Small intestine (tissue), 7 donors: ENCODE measurements around the gene KCNH6. TPM values are rescaled to one million over a fixed set of nuclear protein-coding genes. Genes with fewer than 3 reads are reported as not detected.

Experiments
- DNase-seq, 2 donors: peaks; one replicate each; pipeline versions ENCODE4 v3.0.0 to v3.0.0-alpha.2; 2013
- FAIRE-seq: peaks from 2 replicates; lab custom pipeline; 2012; peaks lifted over from hg19 to GRCh38; lab: Jason Lieb, UNC
- H3K27ac ChIP-seq, 3 donors: one replicate each; pipeline ENCODE4 v1.5.1; 2013; ENCODE audit warnings: low read length in 2 of 3, mild to moderate bottlenecking in 2 of 3, control low read depth in 1 of 3, inconsistent platforms in 1 of 3, low read depth in 1 of 3, moderate library complexity in 1 of 3
- H3K27me3 ChIP-seq, 3 donors: one replicate each; pipeline ENCODE4 v1.6.1; 2013; ENCODE audit warnings: low read length in 3 of 3, inconsistent platforms in 1 of 3; ENCODE audit not compliant: control insufficient read depth in 3 of 3, insufficient read depth in 3 of 3
- H3K36me3 ChIP-seq, 3 donors: one replicate each; pipeline ENCODE4 v1.6.1; 2013; ENCODE audit warnings: low read length in 3 of 3, inconsistent platforms in 1 of 3, low read depth in 1 of 3, mild to moderate bottlenecking in 1 of 3, moderate library complexity in 1 of 3; ENCODE audit not compliant: control insufficient read depth in 3 of 3, insufficient read depth in 2 of 3
- H3K4me1 ChIP-seq, 3 donors: one replicate each; pipeline ENCODE4 v1.6.1; 2013; ENCODE audit warnings: low read length in 2 of 3, inconsistent platforms in 1 of 3, low read depth in 1 of 3, mild to moderate bottlenecking in 1 of 3, moderate library complexity in 1 of 3; ENCODE audit not compliant: control insufficient read depth in 3 of 3, insufficient read depth in 2 of 3
- H3K4me3 ChIP-seq, 3 donors: one replicate each; pipeline ENCODE4 v1.5.1; 2013; ENCODE audit warnings: low read length in 3 of 3, control low read depth in 1 of 3, inconsistent platforms in 1 of 3, low read depth in 1 of 3, mild to moderate bottlenecking in 1 of 3, moderate library complexity in 1 of 3
- H3K9me3 ChIP-seq, 2 donors: one replicate each; pipeline ENCODE4 v1.6.1; 2013; ENCODE audit warnings: low read depth in 1 of 2, low read length in 1 of 2; ENCODE audit not compliant: control insufficient read depth in 2 of 2, insufficient read depth in 1 of 2
- WGBS, 3 donors: extraction: QIAGEN DNeasy Blood & Tissue Kit; methylation state at CpG; one replicate each; pipeline ENCODE4 v1.1.7; 2013; 5-methylcytosine and 5-hydroxymethylcytosine counted together
- polyA plus RNA-seq, 4 donors: library from polyadenylated mRNA; stranded (reverse) in 3 of 4; unstranded in 1 of 4; fragments of 200-250 nt in 3 of 4; fragments of 120-200 nt in 1 of 4; gene quantifications; one replicate each; pipeline versions ENCODE4 v1.2.1 to v1.2.3, GENCODE V29; 2013
- donor health status: healthy with polysubstance abuse.
- donor health status: control.
- donor health status: control.
- donor health status: Bipolar disorder and iron deficiency.
- donor health status: healthy.

The KCNH6 gene
- polyA plus RNA-seq, 4 donors: 0.43 to 8.0 (median 0.76) TPM

DNA sequence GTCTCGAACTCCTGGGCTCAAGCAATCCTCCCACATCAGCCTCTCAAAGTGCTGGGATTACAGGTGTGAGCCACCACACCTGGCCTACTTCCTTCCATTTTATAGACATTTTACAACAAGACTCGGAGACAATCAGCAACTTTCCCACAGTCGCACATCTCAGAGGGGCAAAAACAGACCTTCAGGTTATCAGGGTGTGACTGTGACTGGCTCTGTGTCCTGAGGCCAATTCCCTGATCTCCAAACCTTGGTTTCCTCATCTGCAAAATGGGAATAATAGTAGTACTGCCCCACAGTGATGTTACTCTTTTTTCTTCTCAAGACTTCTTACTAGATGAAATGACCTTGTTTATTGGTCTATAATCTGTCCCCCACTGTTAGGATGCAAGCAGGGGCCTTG is 10.8 kb upstream of the KCNH6 start:
- no peak for DNase-seq
- Histone ChIP-seq H3K4me1 (peaks cover 0 to 4% (median 2%) of the 10 kb centered on the region in 3 donors), H3K9me3 (no peaks in the 10 kb centered on the region), H3K4me3 (no peak overlapping the region), H3K27ac (peak overlapping the region in 1 of 3 donors; percentile 27), H3K36me3 (no peaks in the 10 kb centered on the region), H3K27me3 (no peaks in the 10 kb centered on the region)
- no peak for FAIRE-seq
- 76 to 86% (median 80%) methylated on average over 3 of the region's 3 CpGs for WGBS, 3 donors

DNA sequence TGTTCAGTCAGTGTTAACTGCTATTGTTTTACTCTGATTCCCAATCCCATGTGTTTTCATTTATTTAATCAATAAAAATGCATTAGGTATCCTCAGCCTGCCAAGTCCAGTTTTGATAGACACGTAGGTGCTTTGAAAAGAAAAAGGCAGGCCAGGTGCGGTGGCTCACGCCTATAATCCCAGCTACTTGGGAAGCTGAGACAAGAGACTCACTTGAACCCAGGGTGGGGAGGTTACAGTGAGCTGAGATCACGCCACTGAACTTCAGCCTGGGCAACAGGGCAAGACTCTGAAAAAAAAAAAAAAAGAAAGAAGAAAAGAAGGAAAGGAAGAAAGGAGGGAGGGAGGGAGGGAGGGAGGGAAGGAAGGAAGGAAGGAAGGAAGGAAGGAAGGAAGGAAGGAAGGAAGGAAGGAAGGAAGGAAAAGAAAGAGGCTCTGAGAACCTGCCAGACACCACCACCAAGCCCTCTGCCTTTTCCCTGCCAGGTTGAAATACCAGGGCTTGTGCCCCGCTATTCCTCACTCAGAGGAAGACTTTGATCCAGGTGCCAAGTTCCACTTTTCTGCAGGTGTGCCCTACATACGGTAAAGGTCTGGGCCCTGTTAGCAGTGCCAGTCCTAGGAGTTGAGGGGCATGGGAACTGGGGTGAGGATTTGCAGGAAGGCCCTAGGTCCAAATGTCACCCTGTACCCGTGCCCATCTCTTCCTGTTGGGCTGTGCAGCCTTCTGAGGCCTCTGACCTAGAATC is 10.1 kb upstream of the KCNH6 start:
- 13 to 60% (median 26%) methylated on average over 7 of the region's 7 CpGs for WGBS, 3 donors
- peaks cover 0 to 11% (median 8%) of the 10 kb centered on the region in 3 donors for H3K4me1 ChIP-seq
- FAIRE-seq: no peak
- peak in 1 of 2 donors; percentile 82 for DNase-seq
- H3K36me3 ChIP-seq: no peaks in the 10 kb centered on the region
- no peak overlapping the region for H3K4me3 ChIP-seq
- H3K27me3 ChIP-seq: no peaks in the 10 kb centered on the region
- H3K27ac ChIP-seq: peak overlapping the region in 1 of 3 donors; percentile 27
- H3K9me3 ChIP-seq: no peaks in the 10 kb centered on the region

DNA sequence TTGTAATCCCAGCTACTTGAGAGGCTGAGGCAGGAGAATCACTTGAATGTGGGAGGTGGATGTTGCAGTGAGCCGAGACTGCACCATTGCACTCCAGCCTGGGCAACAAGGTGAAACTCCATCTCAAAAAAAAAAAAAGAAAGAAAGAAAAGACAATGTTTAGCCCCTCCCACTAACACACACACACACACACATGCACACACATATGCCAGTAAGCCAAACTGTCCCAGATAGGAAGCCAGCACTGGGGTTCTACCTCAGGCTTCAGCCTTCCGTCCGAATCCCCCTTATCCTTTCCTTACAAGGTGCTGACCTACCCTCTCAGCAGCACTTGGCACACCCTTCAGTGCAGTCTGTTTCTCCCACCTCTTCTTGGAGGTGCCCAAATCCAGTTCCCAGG is 8.7 kb upstream of the KCNH6 start:
- Histone ChIP-seq H3K27me3 (no peaks in the 10 kb centered on the region), H3K9me3 (no peaks in the 10 kb centered on the region), H3K4me1 (peaks cover 0 to 25% (median 17%) of the 10 kb centered on the region in 3 donors), H3K36me3 (no peaks in the 10 kb centered on the region), H3K27ac (no peak overlapping the region), H3K4me3 (no peak overlapping the region)
- FAIRE-seq: no peak
- WGBS, 3 donors: 66 to 83% (median 82%) methylated on average over 3 of the region's 3 CpGs
- DNase-seq: no peak

DNA sequence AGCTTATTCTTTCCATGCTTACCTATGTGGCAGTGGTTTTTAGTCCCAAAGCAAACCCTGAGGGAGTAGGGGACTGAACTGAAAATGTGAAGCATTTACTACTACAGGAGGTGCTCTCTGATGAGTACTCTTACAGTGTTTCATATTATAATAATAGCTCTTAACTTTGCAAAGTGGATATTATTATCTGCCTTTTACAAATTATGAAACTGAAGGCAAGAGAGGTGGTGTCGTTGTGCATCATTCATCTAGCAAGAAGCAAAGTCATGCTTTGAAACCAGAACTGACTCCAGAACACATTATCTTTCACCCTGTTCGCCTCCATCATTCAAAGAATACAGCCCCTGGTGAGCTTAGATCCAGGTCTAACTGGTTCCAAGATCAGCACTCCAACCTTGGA is 8.2 kb upstream of the KCNH6 start:
- DNase-seq (no peak), FAIRE-seq (no peak)
- 61 to 85% (median 74%) methylated on average over 2 of the region's 2 CpGs for WGBS, 3 donors

DNA sequence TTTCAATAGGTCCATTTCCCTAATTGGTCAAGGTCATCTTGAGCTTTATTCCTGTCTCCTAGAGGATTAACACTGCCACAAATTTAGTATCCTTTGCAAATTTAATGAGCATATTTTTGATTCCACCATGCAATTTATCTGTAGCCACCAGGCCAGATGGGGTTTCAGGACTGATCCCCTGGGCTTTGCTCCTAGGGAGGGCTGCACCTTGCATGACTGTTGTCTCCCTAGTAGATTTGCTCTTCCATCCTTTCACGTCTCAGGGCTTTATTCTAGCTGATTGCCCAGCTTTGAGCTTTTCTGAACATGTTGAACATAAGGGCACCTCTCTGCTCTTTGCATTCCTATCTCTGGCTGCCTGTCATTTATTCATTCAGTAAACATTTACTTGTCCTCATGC is 7.7 kb upstream of the KCNH6 start:
- no peak for DNase-seq
- WGBS, 3 donors: 45 to 83% (median 72%) methylated on average over 1 of the region's 1 CpG
- no peak for FAIRE-seq
- H3K4me3 ChIP-seq: no peak overlapping the region
- peaks cover 0 to 35% (median 23%) of the 10 kb centered on the region in 3 donors for H3K4me1 ChIP-seq
- H3K27me3 ChIP-seq: no peaks in the 10 kb centered on the region
- no peaks in the 10 kb centered on the region for H3K9me3 ChIP-seq
- no peak overlapping the region for H3K27ac ChIP-seq
- H3K36me3 ChIP-seq: no peaks in the 10 kb centered on the region

More for the DNA sequence above, 8.2 kb upstream of the KCNH6 start:
- H3K9me3 ChIP-seq: no peaks in the 10 kb centered on the region
- no peak overlapping the region for H3K27ac ChIP-seq
- no peak overlapping the region for H3K4me3 ChIP-seq
- no peaks in the 10 kb centered on the region for H3K27me3 ChIP-seq
- no peaks in the 10 kb centered on the region for H3K36me3 ChIP-seq
- H3K4me1 ChIP-seq: peaks cover 0 to 30% (median 22%) of the 10 kb centered on the region in 3 donors

DNA sequence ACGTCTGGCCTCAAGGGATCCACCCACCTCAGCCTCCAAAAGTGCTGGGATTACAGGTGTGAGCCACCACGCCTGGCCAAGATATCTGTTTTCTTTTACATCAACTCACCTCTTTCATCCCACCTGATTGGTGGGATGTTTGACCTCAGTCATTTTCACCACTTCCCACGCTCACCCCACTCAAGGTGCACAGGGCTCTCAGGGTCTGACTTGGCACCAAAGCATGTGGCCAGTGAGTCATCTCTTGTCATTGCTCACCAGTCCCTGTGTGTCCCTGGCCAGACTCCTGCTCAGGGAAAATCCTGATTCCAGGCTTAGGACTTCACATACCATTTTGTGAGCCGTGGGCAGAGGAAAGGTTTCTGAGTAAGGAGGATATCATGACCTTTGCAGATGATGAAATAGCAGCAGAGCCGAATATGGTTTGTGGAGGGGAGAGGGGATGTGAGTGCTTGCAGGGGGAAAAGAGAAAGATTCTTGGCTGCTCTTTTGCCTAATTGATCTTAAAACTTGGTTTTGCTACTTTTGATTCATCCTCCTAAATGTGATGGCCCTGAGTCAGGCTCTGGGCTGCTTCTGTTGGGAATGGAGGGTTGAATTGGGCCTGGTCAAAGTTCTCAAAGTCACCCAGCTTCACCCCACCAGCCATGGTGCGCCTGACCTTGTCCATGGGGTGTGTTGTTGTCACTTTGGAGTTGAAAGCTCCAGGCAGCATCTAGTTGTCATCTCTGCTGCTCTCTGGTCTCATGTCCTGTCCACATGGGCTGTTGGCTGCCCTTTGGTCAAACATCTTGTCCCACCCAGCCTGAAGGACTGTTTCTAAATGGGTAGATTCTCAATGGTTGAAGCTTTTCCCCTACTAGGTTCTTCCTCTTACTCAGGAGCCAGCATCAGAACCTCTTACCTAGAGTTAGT is 6.0 kb upstream of the KCNH6 start:
- no peak for FAIRE-seq
- Histone ChIP-seq H3K9me3 (no peaks in the 10 kb centered on the region), H3K4me1 (peaks cover 3 to 50% (median 33%) of the 10 kb centered on the region in 3 donors), H3K4me3 (no peak overlapping the region), H3K36me3 (no peaks in the 10 kb centered on the region), H3K27me3 (no peaks in the 10 kb centered on the region), H3K27ac (no peak overlapping the region)
- DNase-seq: no peak
- 73 to 77% (median 75%) methylated on average over 6 of the region's 6 CpGs for WGBS, 3 donors

DNA sequence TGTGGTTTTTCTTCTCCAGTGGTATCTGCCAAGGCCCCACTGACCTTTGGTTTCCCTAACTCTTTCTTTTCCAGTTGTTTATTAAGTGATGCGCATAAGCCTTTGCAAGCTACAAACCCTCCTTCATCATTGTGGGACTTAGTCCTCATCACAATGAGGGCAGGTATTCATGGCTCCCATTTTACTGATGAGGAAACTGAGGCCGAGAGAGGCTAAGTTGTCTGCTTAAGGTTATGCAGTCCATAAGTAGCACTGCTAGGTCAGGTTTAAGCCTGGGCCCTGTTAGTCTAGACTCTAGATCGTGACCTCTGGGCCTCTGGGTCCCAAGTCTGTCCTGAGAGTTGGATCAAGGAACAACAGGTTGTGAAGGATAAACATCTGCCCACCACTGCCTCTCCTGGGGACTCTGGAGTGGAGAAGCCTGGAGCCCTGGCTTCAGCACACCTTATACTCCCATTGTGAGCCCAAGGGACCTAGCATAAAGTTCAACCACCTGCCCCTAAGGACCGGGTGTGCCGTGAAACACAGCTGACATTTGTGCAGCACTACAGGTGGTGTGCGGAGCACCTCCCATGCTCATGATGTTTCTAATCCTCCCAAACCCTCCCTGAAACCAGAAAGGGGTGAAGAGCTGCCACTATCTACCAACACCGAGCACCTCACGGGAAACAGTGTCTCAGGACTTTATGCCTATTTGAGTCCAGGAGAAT is 5.2 kb upstream of the KCNH6 start:
- H3K9me3 ChIP-seq: no peaks in the 10 kb centered on the region
- no peaks in the 10 kb centered on the region for H3K36me3 ChIP-seq
- DNase-seq (peak; percentile 45 to 72), FAIRE-seq (no peak)
- H3K4me1 ChIP-seq: peaks cover 3 to 56% (median 36%) of the 10 kb centered on the region in 3 donors
- H3K27me3 ChIP-seq: no peaks in the 10 kb centered on the region
- WGBS, 3 donors: 27 to 64% (median 52%) methylated on average over 8 of the region's 8 CpGs
- peak overlapping the region in 1 of 3 donors; percentile 9 for H3K27ac ChIP-seq
- no peak overlapping the region for H3K4me3 ChIP-seq
